EH (cell line): ENCODE results near the gene PEPD.
A peak's percentile ranks its signal among the peaks of the same experiment; 100 is the strongest.

Experiments used
- DNase-seq: peaks from one replicate; pipeline ENCODE4 v3.0.0-alpha.2; 2015; ENCODE audit warnings: low read depth

Gene PEPD

DNA sequence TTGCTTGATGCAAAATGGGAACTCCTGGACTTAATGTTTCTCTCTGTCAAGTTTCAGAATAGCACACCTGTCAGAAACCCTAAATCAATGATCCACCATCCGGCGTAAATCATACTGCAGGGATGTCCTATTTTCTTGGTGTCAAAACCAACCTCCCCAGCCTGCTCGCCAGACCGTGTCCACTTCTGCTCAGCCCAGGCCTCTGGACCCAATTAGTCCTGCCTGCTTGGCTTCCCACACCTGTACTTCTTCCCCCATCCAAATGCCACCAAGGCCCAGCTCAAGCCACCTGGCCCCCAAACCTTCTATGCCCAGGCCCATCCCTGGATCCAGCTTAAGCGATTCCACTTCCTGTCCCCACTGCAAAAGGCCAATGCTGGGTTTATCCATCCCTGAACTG lies 25.1 kb upstream of the PEPD start:
- no peak for DNase-seq

DNA sequence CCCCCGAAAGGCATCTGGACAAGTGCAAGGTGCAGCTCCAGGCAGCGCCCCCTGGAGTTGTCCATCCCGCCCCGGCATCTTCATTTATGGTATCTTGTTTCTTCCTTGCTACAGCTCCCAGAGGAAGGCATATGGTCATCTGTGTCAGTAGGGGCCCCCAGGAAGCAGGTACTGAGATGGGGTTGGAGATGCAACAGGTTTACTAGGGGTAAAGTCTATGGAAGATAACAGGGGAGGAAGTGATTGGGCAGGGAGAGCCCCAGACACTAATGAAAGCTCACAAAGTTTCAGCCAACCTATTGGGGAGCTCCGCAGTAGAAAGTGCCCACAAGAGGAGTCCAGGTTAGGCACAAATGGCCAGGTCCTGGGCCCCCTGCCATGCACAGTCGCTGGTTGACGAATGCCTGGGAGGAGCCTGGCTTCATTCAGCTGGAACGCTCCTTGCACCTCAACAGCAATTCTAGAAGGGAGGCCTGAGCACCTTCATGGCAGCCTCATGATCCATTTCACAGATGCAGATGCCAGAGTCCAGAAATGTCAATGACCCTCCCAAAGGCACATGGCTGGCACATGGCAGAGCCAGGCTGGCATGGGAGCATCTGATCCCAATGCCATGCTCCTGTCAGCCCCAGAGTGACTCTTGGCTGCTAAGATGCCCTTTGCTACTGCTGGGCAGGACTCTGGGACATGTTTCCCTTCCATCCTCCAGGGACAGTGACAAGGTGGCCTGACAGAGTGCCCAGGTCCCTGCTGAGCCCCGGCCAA lies 23.8 kb upstream of the PEPD start:
- DNase-seq, result no peak

DNA sequence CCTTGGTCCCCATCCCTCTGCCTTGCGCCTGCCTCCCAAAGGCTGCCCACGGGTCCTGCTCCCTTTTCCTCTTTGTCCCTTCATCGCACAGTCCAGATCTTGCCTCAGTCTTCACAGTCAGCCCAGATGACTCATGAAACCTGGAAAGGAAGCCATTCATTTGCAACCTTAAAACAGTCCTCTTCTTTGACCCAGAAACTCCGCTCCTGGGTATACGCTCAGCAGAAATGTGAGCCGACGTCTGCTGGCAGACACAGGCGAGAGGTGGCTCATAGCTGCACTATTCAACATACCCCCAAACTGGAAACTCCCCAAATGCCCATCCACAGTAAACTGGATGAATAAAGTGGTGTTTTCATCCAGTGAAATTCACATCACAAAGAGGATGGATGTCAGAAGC lies 13.6 kb upstream of the PEPD start:
- DNase-seq, result no peak

DNA sequence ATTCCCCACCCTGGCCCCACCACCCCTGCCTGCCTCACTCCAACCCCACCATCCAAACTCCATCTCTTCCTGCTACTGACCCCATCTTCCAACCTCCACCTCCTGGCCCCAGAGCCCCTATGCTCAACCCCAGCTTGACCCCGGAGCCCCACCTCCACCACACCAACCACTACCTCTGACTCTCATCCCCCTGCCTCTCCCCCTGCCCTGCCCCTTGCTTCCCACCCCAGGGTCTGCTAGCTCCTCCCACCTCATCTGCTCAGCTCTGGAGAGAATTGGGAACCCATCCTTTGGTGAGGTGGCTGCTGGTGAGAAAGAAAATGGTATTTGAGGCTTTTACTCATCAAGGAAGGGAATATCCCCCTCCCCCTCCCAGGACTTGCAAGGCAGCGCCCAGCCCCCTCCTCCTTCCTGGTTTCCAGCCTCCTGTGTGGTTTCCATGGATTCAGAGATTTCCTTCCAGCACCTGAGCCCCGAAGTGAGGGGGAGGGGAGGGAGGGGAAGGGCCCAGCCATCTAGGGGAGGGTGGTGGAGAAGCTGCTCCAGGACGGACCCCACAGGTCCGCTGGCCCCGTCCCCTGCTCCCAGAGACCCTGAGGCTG lies 11.4 kb upstream of the PEPD start:
- no peak for DNase-seq

DNA sequence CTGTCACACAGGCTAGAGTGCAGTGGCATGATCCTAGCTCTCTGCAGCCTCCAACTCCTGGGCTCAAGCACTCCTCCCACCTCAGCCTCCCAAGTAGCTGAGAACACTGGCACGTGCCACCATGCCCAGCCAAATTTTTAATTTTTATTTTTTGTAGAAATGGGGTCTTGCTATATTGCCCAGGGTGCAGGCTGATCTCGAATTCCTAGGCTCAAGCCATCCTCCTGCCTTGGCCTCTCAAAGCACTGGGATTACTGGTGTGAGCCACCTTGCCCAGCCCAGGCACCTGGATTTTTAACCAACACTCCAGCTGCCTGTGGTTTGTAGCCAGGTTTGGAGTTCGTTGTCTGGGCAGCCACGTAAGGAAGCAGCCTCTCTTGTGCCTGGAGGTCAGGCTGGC lies 9.3 kb upstream of the PEPD start:
- DNase-seq, result no peak

DNA sequence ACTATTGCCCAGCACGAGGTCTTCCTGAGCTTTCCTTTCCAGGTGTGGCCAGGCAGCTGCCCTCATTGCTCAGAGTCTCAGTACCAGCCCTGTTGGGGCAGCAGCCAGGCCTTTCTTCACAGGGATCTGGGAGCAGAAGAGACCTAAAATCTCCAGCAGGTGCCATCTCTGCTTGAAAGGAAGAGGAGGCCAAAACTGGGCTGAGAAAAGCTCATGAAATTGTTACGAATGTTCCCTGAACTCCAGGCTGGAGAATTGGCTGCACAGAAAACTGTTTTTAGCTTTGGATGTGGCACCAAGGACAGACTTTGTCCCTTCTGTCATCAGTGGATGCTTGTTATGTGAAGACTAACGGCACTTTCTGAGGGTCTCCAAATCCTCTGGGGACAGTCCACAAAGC lies 8.7 kb upstream of the PEPD start:
- no peak for DNase-seq

DNA sequence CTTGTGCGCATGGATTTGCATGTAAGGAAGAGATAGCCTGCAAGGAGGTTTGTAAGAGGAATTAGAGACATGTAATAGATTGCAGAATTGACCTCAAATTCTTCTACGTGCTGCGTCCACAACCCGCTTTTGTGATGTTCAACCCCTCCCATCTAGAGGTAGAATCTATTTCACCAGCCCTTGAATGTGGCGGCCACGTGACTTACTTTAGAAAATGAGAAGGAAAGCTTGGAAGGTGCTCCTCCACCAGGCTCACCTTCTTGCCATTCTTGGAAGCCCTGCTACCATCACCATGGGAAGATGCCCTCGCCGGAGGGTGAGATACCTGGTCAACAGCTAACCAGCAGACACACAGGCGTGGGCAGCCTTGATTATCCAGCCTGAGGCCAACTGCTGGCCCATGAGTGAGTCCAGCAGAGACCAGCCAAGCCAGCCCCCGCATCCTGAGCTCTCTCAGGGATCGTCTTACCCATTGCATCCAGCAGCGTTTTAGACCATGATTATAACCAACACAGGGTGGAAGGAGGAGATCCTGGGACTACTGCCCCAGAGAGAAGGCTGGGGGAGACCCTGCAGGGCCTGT lies 7.6 kb upstream of the PEPD start:
- no peak for DNase-seq

DNA sequence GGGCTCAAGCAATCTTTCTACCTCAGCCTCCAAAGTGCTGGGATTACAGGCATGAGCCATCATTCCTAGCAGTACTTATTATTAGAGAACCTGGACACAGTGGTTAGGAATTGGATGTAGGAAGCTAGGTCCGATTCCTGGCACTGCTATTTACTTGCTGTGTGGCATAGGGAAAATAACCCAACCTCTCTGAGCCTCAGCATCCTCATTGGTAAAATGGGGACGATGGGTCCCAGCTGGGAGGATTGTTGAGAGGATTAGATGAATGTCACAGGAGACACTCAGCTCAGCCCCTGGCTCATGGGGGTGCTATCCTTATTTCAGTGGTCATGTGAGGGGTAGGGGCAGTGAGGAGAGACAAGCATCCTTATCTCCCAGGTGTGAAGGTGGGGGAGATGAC lies 6.8 kb upstream of the PEPD start:
- no peak for DNase-seq

DNA sequence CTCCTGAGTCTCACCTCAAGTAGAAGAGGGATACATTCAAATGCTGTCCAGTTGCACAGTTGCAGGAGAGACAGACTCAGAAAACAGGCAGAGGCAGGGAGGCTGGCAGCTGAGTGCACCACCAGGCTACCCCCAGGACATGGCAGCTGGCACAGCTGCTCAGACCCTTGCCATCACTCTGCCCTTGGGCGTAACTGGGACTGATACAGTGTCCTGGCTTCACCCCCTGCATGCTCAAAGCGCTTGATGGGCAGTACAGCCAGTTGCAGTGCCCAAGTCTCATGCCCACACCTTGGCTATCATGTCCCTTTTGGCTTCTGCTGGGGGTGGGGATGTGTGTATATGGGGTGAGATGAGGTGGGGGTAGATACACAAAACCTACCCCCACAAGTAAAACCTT lies 5.5 kb upstream of the PEPD start:
- DNase-seq, result no peak

DNA sequence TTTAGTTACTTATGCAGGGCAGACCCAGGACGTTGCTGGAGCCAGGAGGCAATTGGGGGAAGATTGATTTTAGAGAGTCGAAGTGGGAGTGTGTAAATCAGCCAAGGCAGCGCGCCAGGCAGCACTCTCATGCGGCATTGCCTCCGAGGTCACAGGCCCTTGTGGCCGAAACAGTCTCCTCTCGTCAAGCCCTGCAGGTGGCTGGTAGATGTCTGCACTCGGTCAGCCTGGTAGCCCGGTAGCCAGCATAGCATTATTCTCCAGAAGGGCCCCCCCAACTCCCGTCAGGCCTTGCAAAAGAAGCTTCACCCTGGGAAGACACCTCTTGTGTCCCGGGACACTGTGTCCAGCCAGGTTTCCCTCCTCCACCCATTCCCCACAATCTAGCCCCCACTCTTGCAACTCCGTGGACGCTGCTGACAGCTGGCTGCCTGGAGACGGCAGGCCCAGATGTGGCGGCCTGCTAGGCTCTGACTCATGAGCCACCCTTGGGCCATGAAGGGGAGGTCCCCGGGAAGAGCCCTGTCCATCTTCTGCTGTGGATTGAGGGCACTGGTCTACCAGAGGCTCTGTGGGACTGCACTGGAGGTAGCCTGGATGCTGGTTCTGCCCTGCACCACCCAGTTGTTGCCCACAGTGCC lies 2.6 kb upstream of the PEPD start:
- DNase-seq, result peak; percentile 10

DNA sequence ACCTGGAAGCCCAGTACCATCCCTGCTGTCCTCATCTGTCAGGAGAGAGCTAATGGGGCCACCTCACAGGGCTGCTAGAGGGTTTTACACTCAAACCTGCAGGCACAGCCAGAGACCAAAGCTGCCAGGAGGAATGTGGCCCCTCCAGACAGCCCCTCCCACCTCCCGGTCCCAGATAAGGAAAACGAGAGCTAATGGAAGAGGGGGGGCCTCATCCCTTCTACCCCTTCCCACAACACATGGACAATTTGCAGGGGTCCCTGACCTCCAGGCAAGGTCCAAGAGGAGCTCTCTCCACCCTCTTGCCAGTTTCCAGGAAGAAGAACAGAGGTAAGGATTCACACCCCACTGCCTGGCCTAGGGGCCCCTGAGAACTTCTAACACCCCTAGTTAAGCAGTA lies 1.6 kb upstream of the PEPD start:
- DNase-seq, result no peak

DNA sequence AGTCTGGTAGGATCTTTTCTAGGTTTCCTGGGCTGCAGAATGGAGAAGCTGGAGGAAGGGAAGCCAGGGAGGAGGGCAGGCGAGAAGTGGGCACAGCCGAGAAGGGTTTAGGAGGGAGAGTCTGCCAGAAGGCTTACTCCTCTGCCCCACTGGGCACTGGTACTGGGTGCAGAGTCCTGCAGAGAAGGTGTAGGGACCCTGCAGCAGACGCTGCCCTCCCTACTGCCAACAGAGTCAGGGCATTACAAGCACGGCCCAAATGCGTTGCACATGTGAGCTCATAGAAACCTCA lies 726 bp upstream of the PEPD start:
- no peak for DNase-seq

DNA sequence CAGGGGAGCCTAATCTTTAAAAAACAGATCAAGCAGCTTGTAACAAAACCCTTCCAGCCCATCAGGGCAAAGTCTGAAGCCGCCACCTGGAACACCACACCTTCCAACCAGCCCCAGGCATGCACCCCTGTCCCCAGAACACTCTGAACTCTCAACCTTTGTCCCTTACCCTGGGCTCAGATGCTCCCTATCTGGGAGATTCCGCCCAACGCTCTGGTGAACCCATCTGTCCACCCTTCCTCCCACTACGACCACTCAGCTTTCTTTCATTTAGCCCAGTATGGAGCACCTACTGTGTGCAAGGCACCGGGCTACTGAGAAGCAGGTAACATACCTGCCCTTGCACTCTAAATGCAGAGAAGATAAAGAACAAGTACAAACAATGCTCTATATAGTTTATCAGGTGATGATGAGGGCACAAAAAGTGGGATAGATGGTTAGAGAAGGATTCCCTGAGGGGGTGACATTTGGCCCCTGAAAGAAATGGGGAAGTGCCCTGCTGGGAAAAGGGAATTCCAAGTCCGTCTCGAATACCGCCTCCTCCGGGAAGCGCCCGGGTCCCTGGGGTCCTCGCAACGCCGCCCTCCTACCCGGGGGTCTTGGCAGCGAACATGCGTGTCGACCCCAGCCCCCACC lies 629 bp downstream of the PEPD start:
- DNase-seq, result no peak

DNA sequence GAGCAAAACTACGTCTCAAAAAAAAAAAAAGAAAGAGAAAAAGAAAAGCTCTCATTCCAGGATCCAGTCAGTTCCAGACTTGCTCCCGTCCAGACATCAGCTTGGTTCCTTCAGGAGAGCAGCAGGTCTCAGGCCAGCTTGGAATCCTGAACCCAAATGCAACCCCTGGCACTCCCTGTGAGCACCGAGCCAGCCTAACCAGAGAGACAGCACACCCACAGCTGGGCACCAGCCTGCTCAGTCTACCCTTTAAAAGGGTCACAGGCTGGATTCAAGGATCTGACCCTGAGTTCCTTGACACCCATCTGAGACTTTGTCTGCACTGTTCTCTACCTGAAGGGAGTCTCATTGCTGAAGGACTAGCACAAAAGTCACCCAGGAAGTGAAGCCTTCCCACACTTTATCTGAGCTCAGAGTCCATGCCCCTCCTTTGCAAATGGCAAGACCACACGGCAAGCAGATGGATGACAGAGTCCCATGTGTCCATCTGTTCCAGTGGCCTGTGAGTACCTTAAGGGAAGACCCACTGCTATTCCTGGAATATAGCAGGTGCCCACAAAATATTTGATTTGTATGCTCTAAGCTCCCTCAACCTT lies 1.4 kb downstream of the PEPD start:
- DNase-seq, result no peak

DNA sequence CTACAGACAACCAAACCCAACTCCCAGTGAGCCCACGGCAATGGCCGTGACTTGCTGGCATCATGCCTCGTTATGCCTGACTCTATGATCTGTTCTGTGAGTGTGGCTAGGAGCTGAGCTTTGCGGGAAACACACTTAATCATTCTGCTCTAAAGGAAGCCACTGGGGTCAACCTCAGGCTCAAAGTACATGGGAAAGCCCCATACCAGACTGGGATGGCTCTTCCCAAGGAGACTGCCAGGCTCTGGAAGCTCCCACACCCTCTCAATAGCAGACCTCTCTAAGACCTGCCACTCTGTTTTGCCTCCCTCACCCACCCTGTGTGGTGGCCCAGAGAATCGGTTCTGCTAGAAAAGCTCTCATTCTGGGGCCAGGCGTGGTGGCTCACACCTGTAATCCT lies 2.2 kb downstream of the PEPD start:
- no peak for DNase-seq

DNA sequence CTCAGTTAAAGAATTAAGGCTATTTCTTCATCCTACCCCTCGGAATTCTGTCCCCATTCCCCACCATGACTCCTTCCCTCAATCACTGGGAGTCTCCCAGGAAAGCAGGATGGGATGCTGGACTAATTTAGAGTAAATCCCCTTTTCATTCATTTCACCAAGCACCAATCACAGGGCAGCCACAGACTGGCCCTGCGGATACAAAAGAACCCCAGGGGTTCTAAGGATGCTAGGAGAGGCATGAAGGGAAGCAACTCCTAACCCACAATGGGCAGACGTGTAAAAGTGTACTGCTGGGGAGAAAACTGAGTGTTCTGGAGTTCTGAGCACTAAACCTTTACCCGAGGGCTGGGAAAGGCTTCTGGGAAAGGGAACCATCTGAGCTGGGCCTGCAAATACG lies 3.0 kb downstream of the PEPD start:
- DNase-seq, result no peak

DNA sequence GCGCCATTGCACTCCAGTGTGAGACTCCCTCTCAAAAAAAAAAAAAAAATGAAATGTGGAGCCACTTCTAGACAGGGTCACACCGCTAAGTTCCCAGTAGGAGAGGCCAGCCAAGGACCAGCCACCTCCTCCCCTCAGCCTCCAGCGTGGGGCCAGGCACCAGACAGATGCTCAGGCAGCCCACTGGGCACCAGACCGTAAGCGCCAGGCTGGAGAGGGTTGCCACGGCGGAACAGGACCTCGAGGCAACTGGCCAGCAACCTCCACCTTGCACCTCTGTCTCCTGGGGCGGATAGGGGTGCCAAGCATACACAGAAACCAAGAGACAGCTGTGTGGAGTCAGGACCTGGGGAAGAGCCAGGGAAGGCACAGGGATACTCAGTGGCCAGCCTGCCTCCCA lies 3.7 kb downstream of the PEPD start:
- no peak for DNase-seq

DNA sequence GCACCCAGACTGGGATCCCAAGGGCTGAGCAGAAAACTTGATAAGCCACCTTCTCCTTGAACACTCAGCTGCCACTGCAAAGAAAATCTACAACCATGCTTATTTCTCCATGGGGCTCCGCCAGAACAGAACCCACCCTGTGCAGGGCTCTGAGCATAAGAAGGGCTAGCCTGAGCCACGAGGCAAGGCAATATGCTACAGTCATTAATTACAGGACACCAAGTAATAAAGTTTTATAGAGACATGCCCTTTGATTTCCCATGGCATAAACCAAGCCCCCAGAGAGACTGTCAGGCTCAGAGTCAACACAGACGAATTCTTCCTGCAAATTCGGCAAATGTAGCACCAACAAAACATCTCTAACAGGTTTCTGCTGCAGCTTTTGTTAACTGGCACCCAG lies 5.7 kb downstream of the PEPD start:
- DNase-seq, result no peak

DNA sequence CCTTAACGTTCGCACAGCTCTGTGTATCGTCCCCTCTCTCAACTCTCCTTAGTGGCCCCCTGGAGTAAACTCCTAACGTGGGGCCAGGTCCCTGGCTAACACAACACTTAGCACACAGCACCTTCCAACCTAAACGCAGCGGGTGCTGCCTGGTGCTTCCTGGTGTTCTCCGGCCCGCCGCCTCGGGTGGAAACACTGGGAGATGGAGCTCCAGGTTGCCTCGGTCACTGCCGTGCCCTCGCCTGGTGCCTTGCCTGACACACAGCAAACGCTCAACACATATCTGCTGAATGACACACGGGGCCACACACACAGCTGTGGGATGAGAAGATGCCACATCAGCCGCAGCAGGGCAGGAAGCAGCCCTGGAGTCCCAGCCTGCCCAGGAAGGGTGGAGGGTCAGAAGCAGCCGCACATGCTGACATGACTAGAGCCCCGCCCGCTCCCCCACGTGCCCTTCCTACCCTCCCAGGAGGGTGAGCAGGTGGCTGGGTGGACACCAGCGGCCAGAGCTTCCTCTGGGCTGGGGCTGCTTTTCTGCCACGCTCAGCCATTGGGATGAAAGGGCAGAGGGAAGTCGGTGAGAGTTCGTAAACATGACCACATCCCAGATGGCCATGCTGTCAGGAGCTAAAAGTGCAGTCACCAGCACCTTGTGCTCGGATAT lies 6.6 kb downstream of the PEPD start:
- peak; percentile 25 for DNase-seq

DNA sequence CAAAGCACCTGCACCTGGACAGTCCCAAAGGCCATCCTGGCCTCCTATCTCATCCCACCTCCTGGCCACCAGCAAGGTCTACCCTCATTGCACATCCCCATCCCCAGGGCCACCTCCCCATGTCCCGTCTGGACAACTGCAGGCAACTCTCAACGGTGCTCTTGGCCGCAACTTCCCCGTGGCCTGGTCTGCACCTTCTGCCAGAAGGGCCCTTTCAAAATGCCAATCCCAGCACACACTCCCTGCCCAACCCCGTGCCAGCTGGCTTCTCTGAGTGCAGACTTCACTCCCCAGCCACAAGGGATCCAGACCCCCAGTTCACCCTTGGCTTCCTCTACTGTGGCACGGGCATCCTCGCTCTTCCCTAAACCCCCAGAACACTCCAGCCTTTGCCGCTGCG lies 8.2 kb downstream of the PEPD start:
- DNase-seq, result no peak

DNA sequence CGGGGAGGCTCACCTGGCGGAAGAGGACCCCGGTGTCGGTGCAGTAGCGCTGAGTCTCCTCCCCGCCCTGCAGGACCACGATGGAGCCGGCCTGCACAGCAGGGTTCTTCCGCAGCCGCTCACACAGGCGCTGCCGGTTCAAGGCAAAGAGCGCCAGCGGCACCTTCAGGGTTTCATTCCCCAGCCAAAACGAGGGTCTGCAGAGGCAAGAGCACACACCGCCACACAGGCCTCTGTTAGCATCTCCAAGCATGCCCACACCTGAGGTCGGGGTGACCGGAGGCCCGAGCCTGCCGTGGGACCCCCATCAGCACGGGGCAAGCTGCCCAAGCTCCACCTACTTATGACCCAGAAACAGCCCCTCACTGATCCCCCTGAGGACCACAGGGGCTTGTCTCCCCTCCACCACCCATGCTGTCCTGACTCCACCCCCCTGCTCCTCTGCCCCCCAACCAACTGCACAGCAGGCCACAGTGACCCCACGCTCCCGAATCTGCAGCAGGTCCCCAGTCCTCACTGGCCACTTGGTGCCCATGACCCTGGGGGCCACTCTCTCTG lies 8.9 kb downstream of the PEPD start:
- DNase-seq, result no peak

DNA sequence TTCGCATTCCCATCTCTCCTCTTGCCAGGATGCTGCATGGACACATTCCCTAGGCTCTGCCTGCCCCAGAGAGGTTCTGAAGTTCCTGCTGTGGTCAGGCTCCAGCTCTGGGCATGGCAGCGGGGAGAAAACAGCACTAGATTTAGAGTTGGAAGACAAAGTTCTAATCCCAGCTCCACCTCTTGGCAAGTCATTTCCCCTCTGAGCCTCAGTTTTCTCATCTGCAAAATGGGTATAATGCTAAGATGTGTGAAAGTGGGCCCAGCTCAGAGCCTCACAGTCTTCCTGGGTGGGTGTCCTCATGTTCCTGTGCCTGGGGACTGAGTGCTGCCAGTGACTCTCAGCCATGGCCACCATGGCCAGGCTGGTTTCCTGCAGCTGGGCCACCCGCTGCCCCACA lies 9.6 kb downstream of the PEPD start:
- DNase-seq, result no peak
